DMS53 treated with DMSO at 0.1 percent for 48 hours (cell line): ENCODE data around the gene TM9SF4.

ENCODE experiments used
- DNase-seq: peaks from one replicate; lab custom pipeline; 2025; ENCODE audit not compliant: unreplicated experiment; lab: John Stamatoyannopoulos, UW

The TM9SF4 gene

DNA sequence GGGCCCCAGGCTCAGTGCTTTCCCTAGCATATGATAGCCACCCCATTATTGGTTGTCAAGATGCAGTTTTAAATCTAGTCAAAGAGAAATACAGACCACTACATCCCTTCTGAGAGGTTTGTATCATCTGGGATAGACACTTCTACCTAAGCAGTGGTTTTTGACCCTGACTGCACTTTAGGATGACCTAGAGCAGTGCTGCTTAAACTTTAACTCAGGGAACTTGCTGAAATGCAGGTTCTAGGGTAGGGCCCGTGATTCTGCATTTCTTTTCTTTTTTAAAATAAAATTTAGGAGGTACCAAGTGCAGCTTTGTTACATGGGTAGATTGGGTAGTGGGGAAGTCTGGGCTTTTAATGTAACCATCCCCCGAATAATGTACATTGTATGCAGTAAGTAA is 18.7 kb downstream of the TM9SF4 start:
- no peak for DNase-seq

DNA sequence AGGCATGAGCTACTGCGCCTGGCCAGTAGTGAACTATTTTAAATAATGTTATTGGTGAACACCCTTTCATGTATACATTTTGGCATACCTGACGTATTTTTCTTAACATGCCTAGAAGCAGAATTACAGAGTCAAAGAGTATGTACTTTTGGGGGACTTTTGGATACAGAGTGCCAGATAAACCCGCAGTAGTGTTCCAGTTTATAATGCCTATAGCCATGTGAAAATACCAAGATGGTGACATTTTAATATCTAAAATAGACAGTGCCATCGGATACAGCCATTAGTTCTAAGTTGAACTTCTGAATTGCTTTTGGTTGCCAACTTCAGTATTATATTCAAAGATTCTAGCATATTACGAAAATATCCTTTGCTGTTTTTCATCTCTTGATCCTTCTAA is 20.3 kb downstream of the TM9SF4 start:
- no peak for DNase-seq

DNA sequence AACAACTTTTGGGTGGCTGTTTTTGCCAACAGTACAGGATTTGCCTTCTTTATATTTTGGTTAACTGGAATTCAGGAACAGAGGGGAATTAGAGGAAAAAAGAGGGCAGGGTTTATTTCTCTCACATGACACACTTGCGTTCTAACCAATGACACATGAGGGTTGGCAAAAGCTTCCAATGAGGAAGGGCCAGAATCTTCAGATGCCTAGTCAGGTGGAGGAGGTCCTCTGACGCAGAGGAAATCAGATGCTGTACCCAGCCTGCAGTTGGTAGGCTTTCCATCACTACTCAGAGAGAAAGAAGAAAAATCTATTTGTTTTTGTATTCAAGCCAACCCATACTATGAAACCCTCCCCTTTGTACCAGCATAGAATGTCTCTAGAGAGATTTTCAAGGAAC is 20.8 kb downstream of the TM9SF4 start:
- no peak for DNase-seq

DNA sequence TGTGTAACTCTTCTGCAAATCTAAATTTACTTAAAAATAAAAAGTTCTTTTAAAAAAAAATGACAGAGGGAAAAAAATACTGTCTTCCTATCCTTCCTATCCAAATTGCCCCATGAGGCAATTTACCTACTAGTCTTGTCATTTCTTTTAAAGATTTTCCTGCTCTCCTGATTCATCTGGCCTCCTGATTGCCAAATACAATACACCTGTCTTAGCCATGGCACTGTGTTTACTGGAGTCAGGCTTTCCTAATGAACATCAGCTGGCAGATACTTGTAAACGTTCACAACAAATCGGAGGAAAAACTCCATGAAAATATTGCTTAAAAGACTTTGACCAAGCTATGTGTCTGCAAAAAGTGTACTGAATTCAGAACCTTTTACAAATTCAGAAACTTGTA is 21.5 kb downstream of the TM9SF4 start:
- no peak for DNase-seq

DNA sequence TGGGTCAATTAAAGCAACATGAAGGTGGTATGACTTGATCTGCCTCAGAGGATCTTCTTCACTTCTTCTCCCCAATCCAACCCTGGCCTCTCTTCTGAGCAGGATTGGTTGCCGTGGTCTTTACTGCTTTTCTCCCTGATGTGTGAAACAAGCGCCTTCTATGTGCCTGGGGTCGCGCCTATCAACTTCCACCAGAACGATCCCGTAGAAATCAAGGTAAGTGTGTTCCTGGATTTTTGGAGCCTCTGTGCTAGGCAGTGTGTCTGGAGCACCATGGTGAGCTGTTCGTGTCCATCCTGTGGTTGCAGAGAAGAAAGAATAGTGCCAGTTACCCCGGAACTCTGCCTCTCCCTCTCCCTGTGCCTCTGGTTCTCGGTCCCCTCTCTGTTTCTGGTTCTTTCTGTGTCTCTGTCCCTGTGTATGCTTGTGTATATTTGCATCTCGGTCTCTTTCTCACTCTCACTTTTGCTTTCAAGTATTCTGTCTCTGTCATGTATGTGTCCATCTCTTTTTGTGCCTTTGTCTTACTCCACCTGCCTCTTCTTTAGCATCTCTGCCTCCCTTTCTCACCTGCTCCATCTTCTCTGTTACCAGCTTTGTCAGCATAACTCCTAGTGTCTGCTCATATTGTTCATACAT is 23.5 kb downstream of the TM9SF4 start:
- no peak for DNase-seq

DNA sequence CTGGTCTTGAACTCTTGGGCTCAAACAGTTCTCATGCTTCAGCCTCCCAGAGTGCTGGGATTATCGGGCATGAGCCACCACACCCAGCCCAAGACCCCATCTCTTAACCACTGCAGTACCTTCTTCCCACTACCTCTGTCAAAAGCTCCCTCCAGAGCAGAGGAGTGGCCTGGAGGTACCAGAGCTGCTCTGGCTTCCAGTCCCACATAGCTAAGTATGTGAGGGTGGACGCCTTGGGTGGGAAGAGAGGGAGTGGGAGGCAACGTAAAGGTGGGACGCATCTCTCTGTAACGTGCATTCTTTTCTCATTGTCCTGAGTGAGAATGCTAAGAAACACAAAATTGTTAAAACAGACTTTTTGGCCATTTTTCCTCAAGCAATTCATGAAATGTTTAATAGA is 24.5 kb downstream of the TM9SF4 start:
- DNase-seq, result no peak

DNA sequence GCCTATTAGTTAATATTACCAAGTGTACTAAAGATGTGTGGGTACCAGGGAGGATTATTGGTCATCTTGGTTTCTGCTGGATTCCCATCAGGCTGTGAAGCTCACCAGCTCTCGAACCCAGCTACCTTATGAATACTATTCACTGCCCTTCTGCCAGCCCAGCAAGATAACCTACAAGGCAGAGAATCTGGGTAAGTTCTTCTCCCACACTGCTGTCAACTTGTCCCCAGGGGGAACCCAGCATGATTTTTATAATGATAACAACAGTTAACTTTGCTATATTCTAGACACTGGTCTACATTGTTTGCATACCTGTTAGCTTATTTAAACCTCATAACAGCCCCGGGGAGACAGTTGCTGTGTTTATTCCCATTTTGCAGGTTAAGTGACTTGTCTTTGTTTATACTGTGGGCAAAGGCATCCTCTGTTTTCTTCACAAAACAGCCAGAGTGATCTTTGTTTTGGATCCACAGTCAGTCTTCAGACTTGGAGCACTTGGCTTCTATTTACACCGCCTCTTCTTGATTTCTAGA is 26.5 kb downstream of the TM9SF4 start:
- DNase-seq, result no peak

DNA sequence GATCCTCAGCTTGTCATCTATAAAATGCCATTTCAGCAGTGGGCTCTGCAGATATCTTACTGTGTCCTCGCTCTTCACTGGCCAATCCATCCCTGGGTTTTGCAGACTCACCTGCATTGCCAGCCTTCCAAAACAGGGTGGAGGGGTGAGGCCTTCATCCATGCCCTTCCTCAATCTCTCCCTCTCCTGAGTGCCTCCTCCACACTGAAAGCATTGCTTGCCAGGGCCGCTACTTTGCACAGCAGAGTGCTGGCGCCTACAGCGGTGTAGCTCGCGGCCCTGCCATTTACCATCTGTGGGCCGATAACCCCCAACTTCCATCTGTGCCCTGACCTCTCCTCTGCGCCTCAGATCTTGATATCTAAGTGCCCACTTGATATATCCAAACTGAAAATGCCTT is 29.4 kb downstream of the TM9SF4 start:
- DNase-seq, result no peak

DNA sequence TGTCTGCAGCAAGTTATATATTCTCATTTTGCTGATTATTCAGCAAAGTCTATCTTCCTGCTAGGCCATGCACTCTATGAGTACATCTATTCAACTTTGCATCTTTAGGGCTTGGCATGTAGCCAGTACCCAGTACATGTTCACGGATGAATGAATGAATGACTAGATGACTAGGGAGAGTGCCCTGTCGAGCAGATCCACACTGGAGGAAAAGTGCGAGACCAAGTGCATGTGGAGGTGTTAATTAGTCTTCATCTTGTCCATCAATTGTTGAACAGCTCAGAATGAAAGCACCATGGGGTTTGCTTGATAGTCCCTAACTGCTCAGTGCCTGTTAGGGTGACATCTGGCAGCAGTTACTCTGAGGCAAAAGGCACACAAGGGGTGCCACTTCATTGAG is 30.4 kb downstream of the TM9SF4 start:
- no peak for DNase-seq

DNA sequence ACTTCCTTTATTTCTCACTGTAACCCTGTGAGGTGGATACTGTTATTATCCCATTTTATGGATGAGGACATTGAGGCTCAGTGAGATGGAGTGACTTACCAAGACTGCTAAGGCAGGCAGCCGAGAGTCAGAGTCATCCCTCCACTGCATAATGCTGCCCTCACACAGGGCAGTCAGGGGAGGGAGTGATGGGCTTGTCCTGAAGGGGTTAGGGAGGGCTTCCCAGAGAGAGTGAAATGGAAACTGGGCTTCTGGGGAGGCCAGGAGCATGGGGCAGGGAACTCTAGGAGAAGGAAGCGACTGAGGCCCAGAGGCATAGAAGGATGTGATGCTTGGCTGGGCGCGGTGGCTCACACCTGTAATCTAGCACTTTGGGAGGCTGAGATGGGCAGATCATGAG is 31.1 kb downstream of the TM9SF4 start:
- DNase-seq, result no peak

DNA sequence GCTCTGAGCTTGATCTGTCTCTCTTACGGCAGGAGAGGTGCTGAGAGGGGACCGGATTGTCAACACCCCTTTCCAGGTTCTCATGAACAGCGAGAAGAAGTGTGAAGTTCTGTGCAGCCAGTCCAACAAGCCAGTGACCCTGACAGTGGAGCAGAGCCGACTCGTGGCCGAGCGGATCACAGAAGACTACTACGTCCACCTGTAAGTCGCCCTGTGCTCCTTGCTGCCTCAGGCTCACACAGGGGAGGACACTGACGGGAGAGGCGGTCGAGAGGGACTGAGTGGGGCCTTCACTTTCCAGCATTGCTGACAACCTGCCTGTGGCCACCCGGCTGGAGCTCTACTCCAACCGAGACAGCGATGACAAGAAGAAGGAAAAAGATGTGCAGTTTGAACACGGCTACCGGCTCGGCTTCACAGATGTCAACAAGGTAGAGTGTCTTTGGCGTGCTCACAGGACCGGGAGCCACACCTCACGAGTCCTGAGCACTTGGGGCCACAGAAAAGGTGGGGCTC is 32.0 kb downstream of the TM9SF4 start:
- DNase-seq, result no peak

DNA sequence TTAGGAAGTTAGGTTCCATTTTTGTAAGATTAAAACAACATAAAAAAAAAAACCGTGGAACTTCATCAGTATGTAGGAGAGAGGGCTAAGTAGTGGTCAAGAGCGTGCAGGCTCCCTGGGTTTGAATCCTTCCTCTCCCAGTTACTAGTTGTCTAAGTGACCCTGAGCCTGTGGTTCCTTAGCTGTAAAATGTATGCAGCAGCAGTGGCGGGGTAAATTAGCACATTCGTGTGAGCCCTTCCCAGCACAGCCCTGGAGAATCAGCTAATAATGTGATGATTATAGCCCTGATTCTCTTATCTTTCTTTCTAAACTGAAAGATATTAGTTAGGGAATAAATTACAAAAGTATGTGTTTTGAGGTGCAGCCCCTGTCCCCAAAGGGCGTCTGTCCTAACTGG is 32.6 kb downstream of the TM9SF4 start:
- no peak for DNase-seq

DNA sequence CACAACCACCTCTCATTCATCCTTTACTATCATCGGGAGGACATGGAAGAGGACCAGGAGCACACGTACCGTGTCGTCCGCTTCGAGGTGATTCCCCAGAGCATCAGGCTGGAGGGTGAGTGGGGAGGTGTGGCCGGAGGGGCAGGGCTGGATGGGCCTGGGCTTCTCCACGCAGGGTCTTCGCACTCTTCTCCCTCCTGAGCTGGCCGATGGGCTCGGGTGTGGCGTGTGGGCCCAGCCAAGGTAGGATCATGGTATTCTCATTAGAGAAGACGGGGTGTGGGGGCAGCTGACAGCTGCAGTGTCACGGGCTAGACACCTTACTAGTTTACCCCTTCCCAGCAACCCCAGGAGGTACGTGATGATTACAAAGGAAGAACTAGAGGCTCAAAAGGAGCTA is 33.5 kb downstream of the TM9SF4 start:
- DNase-seq, result no peak

DNA sequence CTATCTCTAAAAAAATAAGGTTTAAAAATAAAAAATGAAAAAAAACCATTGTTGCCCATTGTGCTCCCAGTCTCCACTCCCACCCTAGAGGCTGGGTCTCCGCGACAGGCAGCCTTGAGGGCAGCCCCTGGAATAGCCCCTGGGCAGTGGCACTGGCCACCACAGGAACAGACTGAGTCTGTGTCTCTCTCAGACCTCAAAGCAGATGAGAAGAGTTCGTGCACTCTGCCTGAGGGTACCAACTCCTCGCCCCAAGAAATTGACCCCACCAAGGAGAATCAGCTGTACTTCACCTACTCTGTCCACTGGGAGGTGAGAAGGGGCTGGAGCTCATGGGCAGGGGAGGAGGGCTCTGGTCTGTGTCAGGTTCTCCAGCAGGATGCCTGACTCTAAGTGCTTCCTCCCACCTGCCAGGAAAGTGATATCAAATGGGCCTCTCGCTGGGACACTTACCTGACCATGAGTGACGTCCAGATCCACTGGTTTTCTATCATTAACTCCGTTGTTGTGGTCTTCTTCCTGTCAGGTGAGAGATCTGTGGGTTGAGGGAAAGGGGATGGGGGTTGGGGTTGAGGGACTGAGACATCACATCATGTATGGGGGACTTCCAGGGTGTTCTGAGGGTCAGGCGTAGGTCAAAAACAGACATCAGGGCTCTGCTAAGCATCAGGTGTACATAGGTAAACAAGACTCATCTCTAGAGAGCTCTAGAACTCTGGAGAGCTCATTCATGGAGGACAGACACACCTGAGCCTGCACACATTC is 35.6 kb downstream of the TM9SF4 start:
- DNase-seq, result peak; percentile 96

DNA sequence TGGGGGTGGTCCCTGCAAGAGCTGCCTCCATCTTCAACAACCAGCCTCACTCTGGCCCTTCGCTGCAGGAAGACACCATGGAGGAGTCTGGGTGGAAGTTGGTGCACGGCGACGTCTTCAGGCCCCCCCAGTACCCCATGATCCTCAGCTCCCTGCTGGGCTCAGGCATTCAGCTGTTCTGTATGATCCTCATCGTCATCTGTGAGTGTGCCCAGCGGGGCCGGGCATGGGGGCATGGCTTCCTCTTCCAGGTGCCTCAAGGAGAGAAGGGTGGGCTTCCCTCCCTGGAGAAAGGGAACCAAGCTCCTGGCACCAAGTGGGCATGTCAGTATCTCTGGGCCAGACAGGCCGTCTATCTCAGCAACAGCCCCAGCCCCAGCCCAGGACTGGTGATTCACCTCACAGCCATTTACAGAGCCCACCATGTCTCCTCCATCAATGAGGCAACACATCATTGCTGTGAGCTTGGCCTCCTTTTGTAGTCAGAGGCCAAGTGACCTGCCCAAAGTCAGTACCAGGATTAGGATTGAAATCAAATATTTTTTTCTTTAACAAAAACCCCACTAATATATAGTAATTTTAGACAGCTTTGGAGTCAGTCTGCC is 40.2 kb downstream of the TM9SF4 start:
- DNase-seq, result no peak

DNA sequence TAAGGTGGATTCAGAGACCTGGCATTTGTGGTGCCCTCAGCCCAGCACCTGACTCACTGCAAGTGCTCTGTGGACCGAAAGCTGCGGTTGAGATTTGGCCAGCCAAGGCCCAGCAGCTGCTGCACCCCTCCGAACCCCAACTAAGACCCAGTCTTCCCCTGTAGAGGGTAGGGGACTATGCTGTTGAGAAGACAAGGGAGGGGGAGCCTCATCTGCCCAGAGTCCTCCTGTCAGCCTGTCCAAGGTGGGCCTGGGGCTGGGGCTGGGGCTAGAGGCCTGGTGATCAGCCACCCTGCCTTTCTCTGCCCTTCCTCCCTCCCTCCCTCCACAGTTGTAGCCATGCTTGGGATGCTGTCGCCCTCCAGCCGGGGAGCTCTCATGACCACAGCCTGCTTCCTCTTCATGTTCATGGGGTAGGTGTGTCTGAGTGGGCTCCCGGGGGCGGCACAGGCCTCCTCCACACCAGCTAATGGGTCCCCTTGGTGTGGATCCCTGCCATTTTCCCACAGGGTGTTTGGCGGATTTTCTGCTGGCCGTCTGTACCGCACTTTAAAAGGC is 40.9 kb downstream of the TM9SF4 start:
- DNase-seq, result no peak

DNA sequence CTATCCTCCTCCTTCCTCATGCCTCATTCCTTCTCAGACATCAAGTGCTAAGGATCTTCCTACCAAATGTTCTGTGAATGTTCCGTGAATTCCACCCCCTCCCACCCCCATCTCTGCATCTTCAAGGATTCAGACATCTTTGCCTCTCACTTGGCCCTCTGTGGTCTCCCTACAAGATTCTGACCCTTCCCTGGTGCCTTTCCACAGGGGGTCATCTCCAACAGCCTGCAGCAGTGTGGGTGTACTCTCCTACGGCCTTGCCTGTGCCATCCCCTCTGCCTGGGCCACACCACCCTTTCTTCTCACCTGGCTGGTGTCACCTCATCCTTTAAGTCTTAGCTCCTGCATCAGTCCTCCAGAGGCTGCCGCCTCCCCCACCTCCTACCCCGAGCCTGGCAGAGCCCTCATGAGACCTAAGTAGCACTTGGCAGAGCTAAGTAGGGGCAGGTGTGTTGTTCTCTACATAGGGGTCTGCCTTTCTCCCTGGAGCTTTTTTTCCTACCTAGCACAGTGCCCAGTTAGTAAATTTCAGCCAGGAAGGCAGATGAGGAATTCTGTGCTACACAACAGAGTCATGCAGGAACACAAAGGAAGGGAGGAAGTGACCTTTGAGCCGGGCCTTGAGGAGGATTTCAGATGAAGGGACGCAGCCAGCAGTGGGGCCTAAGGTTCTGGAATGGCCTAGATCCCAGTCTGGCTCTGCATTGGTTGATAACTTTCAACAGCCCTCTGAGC is 43.1 kb downstream of the TM9SF4 start:
- no peak for DNase-seq

DNA sequence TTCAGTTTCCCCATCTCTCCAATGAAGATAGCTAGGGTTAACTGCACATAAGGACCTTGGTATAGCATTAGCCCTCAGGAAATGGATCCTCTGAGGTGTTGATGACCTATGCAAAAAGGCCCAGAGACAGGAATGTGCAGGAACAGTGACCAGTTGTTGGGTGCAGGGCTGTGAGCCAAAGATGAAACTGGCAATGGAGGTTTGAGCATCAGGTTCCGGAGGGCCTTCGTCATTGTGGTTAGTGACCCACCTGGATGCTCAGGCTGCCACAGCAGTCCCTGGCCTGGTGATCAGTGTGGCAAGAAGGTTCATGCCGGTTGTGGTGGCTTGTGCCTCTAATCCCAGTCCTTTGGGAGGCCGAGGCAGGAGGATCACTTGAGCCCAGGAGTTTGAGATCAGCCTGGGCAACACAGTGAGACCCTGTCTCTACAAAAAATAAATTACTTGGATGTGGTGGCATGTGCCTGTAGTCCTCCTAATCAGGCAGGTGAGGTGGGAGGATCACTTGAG is 43.7 kb downstream of the TM9SF4 start:
- no peak for DNase-seq

DNA sequence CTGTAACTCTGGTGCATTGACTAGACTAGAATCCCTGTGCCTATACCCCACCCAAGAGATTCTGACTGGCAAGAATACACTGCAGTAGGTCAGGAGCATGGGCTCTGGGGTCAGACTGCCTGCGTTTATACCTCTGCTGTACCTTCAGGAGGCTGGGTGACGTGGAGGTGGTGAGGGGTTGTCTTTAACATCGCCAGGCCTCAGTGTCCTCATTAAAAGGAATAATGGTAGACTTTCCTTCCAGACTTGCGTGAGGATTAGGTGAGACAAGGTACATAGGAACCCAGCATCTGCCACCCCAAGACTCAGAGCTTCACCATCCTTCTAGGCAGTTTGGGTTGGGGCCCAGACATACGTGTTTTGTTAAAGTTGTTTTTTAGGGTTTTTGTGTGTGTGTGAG is 44.3 kb downstream of the TM9SF4 start:
- DNase-seq, result no peak

DNA sequence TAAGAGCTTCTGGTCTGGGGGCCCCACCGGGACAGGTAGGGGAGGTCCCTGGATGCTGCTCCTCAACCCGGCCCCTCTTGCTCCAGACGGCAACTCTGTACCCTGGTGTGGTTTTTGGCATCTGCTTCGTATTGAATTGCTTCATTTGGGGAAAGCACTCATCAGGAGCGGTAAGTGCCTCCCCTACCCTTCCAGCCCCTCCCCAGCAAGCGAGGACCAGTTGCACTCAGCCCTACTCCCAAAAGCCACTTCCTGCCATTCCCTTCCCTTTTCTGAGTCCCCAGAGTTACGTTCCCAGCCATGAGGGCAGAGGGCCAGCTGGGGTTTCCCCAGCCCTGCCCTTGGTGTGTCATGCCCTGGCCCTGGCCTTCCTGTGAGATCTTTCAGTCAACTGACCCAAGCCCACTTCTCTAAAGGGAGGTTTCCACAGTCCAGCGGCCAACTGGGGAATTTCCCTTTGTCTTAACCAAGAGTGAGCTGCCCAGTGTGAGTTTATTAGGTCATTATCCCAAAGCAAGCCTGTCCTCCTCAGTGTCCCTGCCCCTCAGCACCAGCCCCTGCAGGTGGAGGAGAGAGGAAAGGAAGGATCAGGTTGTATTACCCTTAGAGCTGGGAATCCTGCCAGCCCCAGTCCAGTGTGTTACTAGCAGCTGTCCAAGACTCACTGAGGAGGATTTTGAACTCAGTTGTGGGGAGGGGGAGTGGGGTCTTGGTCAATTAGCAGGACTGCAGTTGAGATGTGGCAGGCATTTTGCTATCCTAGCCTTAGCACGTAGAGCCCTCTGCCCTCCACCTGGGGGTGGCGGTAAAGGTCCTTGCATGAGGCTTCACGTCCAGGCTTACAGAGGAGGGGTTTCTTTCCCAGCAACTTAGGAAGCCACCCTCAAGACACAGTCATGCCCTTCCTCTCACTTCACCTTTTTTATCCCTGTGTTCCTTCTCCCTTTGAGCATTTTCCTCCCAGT is 45.8 kb downstream of the TM9SF4 start:
- DNase-seq, result no peak
